Measurements from ENCODE around the gene IGFBP1.

Gene IGFBP1

DNA sequence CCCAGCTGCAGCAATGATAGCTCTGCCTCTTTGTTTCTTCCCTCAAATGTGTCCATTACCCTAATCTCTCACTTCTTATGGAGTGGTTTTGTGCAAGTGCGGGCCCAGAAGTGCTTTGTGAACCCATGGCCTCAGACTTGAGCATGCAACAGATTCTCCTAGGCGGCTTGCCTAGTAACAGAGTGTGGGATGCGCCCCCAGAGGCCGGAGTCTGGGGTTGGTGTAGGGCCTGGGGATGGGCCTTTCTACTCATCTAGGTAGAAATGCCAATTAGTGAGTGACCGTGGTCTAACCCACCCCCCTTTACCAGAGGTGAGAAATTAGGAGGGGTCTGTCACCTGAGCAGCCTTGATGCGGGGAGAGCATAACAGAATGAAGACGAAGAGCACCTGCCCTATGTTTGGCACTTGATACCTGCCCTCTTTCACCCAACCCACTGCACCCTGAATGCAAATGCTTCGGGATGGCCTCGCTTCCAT lies 7.0 kb upstream of the IGFBP1 start:
- no peak for DNase-seq

GRCh38 chr7:45881759-45882464 lies 6.4 kb upstream of the IGFBP1 start:
- DNase-seq: no peak

GRCh38 chr7:45882465-45882810 lies 5.8 kb upstream of the IGFBP1 start:
- DNase-seq: no peak

- DNase-seq: no peak
Observed at GRCh38 chr7:45884136-45884535, 4.2 kb upstream of the IGFBP1 start.

DNA sequence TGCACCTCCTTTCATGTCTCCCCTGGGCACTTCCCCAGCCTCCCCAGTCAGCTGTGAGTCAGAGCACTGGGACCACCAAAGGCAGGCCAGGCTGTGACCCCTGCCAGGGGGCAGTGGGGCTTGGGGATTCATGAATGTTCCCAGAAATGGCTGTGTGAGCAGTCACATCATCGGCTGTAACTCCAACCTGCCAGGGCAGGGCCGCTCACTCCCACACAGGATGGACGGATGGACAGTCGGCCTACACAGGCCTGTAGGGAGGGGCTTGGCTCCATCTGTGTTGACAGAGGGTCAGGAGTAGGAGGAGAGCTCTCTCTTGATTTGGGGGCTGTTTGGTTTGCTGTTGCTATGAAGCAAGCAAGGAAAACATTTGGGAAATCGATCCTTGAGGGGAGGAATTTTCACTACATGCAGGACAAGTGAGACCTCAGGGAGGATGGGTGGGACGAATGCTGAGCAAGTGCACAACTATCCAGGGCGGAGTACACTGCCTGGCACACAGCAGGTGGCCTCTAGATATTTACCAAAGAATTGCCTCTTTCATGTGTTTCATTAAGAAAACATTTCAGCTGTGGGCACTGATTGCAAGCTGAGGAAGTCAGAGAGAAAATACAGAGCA lies 2.9 kb upstream of the IGFBP1 start:
- DNase-seq: no peak

DNA sequence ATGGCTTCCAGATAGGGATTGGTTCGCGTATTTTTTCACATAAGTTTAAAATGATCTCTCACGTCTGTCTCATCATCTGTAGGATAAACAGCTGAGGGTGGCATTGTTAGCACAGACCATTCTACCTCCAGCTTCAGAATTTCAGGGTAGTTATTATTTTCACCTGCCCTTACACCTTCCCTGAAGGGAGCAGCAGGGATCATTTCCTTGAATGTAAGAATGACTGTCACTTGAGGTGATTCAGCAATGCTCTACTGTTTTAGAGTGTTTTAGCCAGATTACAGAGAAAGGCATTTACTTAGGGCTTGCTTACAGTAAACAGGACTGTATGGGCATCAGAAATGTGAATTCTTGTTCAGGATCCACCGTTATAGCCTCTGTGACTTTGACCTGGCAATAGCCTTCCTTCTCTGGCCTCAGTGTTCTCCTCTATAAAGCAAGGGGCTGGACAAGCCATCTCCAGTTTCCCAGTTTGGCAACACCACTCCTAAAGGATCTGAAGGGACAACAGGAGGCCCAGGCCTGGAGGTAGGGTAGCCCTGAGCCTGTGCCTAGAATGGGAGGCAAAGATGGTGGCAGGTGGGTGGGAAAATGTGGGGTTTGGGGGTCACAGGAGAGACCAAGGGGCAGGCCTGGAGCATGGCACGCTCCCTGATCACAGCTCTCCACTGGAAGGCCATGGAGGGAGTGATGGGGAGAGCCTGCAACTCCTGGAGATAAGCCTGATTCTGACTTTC lies 1.2 kb upstream of the IGFBP1 start:
- DNase-seq: no peak

- DNase-seq: no peak
Observed at GRCh38 chr7:45888993-45889366, 692 bp downstream of the IGFBP1 start.

- DNase-seq: no peak
Observed at GRCh38 chr7:45889367-45890067, 1.2 kb downstream of the IGFBP1 start.

DNA sequence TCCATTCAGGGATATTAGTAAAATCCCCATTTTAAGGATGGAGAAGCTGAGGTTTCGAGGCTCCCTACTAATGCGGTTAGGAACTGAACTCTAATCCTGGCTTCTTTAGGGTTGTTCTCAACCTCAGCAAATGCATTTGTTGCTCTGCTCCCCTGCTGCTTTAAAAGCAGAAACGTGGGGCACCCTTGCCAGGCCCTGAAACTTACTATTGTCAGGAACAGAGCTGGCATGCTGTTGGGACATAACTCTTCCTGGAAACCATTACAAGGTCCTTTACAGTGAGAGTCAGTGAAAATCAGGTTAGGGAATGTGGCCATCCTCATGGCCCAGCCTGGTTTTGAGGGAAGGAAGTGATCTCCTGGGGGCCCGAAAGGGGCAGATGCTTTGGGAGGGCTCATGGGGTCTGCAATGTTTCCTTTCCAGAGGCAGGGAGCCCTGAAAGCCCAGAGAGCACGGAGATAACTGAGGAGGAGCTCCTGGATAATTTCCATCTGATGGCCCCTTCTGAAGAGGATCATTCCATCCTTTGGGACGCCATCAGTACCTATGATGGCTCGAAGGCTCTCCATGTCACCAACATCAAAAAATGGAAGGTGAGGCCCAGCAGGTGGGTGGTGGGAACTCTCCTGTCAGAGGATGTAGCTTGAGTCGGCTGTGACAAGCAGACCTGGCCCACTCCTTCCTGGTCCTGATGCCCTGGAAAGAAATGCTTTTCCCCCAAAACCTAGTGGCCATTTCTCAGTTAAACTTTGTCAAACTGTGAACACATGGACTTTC lies 2.0 kb downstream of the IGFBP1 start:
- no peak for DNase-seq

GRCh38 chr7:45890902-45891461 lies 2.7 kb downstream of the IGFBP1 start:
- peak in 1 of 2 experiments; percentile 26 for DNase-seq

GRCh38 chr7:45891462-45892402 lies 3.4 kb downstream of the IGFBP1 start:
- DNase-seq: no peak

DNA sequence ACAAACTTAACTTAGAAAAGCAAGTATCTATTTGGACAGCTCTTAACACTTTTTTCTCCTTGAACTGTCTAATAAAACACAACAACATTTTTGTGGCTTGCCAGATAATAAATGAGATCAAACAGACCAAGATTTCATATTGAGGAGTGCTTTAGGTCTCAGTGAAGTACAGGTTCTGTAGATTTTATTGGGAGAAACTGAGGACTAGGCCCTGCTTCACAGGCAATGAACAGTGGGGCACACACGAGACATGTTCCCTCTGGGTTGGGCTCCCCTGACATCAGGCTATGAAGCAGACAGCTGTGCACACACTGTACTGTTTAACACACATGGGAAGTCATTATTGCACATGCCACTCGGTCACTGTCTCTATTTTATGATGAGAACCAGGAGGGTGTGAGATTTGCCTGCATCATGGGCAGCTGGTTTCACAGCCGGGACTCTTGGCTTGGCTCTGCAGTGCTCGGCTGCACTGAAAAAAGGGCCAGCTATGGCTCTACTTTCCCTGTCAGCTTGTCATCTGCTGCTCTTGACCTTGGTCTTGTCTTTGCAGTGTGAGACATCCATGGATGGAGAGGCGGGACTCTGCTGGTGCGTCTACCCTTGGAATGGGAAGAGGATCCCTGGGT lies 4.2 kb downstream of the IGFBP1 start:
- no peak for DNase-seq

- no peak for DNase-seq
Observed at GRCh38 chr7:45893374-45893995, 5.2 kb downstream of the IGFBP1 start.

GRCh38 chr7:45893996-45894664 lies 5.8 kb downstream of the IGFBP1 start:
- no peak for DNase-seq

DNA sequence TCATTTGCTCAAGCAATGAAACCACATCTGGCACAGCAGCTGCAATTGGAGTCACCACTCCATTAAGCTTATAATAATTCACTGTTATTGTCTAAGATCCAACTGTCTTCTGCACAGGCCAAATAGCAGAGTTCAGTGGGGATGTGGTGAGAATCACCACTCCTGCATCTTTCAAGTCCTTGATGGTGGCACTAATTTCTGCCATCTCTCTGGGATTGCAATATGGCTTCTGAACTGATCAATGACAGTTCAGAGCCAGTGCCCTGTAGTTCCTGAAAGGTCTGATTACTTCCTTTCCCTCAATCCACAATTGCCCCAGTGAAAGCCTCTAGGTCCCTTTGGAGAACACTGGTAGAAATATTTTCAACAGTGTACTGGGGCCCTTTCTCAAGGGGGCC lies 6.4 kb downstream of the IGFBP1 start:
- no peak for DNase-seq

GRCh38 chr7:45897042-45897690 lies 8.9 kb downstream of the IGFBP1 start:
- DNase-seq: no peak

DNA sequence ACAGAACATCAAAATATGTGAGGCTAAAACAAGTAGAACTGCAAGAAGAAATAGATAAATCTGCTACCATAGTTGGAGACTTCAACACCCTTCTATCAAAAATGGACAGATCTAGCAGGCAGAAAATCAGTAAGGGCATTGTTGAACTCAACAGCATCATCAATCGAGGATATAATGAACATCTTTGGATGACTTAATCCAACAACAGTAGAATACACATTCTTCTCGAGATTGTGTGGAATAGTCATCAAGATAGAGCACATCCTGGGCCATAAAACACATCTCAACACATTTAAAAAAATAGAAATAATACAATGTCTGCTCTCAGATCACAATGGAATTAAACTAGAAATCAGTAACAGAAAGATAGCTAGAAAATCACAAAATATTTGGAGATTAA lies 9.9 kb downstream of the IGFBP1 start:
- no peak for DNase-seq

DNA sequence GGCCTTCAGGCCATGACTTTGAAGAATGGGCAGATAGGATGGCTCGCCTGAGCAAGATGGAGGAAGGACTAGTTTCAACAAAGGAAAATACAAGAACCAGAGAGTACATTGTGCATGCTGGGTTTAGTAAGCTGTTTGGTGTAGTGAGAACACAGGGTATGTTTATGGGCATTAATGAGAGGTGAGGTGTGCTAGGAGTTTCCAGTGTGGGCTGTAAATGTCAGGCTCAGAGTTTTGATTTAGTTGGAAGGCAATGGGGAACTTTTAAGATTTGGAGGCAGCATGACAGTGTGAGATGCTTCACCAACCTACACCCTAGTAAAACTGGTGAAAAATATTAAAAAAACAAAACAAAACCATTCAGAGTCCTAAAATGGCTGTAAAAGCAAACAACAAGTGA lies 13.3 kb downstream of the IGFBP1 start:
- DNase-seq: no peak

- DNase-seq: no peak
Observed at GRCh38 chr7:45902820-45903219, 14.5 kb downstream of the IGFBP1 start.

All from NCI-H1930 (cell line).